Breast epithelium (tissue), 4 donors: ENCODE measurements around the gene HABP2. TPM values are rescaled to one million over a fixed set of nuclear protein-coding genes. Genes with fewer than 3 reads are reported as not detected.

Experiments used
- DNase-seq, 2 donors: peaks; one replicate each; pipeline ENCODE4 v3.0.0-alpha.2; 2019; ENCODE audit warnings: low spot score in 2 of 2
- H3K27ac ChIP-seq, 2 donors: fragments of 200-600 bp; sonication (generic) in 1 of 2; one replicate each; pipeline ENCODE4 v1.5.1; 2016 to 2019; ENCODE audit warnings: mild to moderate bottlenecking in 1 of 2
- H3K27me3 ChIP-seq, 2 donors: fragments of 200-600 bp; sonication (generic) in 1 of 2; one replicate each; pipeline versions ENCODE4 v1.5.1 to v1.6.0; 2017 to 2019; ENCODE audit warnings: control low read depth in 1 of 2, mild to moderate bottlenecking in 1 of 2
- H3K36me3 ChIP-seq: fragments of 200-600 bp; one replicate; pipeline ENCODE4 v1.5.1; 2019
- H3K4me1 ChIP-seq, 2 donors: fragments of 200-600 bp; sonication (generic); one replicate each; pipeline ENCODE4 v1.5.1; 2016 to 2019; ENCODE audit warnings: control low read depth in 1 of 2
- H3K4me3 ChIP-seq, 3 donors: fragments of 200-600 bp; sonication (generic); 1 replicate in 2 of 3; 2 replicates in 1 of 3; pipeline ENCODE4 v1.5.1; 2016 to 2019; ENCODE audit warnings: mild to moderate bottlenecking in 3 of 3, moderate library complexity in 2 of 3
- H3K9me3 ChIP-seq, 2 donors: fragments of 200-600 bp; sonication (generic) in 1 of 2; one replicate each; pipeline ENCODE4 v1.5.1; 2016 to 2019; ENCODE audit warnings: control low read depth in 1 of 2
- POLR2A ChIP-seq: fragments of 450-650 bp; IDR thresholded peaks from one replicate; pipeline ENCODE4 v1.6.1; 2016; ENCODE audit warnings: antibody characterized with exemption, mild to moderate bottlenecking, moderate library complexity
- POLR2AphosphoS5 ChIP-seq, 3 donors: sonication (generic); formaldehyde crosslinking; IDR thresholded peaks; one replicate each; pipeline ENCODE4 v1.6.1; 2017; ENCODE audit warnings: antibody characterized with exemption in 3 of 3
- intact Hi-C: fragments of 100-400 bp; cut with DNase I; formaldehyde crosslinking; loops from one replicate; pipeline ENCODE4 v1.15.1; 2023; ENCODE audit warnings: low total_unique reads
- total RNA-seq, 3 donors: library from RNA; depleted of rRNA; stranded (reverse); fragments of >200 nt; gene quantifications; one replicate each; pipeline ENCODE4 v1.1.0, GENCODE V29; 2016
- TF ChIP-seq, protein P1 (sequence below), 3 donors: fragments of 450-650 bp; IDR thresholded peaks; one replicate each; pipeline ENCODE4 v1.5.1; 2016 to 2017; ENCODE audit warnings: antibody characterized with exemption in 3 of 3, mild to moderate bottlenecking in 3 of 3, moderate library complexity in 3 of 3

Gene HABP2
- total RNA-seq, 3 donors from 2014 or later = 0.29 to 0.66 TPM; not detected in 1

DNA sequence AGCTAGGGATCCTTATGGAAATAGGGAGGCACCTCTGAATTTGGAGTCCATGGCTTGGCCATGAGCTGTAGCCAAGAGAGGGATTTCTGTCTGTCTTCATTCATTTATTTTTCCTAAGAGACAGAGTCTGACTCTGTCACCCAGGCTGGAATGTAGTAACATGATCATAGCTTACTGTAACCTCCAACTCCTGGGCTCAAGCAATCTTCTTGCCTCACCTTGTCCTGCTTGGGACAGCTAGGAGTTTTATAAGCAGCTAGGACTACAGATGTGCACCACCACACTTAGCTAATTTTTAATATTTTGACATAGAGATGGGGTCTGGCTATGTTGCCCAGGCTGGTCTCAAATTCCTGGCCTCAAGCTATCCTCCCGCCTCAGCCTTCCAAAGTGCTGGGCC is 8.5 kb upstream of the HABP2 start:
- Histone ChIP-seq H3K4me3 (no peak overlapping the region), H3K27me3 (no peaks in the 10 kb centered on the region), H3K36me3 (no peaks in the 10 kb centered on the region), H3K4me1 (no peaks in the 10 kb centered on the region), H3K9me3 (no peaks in the 10 kb centered on the region), H3K27ac (no peak overlapping the region)
- intact Hi-C loops = no loop called here
- TF ChIP-seq POLR2A = no peak
- TF ChIP-seq POLR2AphosphoS5 (IDR thresholded peaks at IDR 0.05) = no peak
- TF ChIP-seq, protein P1, sequence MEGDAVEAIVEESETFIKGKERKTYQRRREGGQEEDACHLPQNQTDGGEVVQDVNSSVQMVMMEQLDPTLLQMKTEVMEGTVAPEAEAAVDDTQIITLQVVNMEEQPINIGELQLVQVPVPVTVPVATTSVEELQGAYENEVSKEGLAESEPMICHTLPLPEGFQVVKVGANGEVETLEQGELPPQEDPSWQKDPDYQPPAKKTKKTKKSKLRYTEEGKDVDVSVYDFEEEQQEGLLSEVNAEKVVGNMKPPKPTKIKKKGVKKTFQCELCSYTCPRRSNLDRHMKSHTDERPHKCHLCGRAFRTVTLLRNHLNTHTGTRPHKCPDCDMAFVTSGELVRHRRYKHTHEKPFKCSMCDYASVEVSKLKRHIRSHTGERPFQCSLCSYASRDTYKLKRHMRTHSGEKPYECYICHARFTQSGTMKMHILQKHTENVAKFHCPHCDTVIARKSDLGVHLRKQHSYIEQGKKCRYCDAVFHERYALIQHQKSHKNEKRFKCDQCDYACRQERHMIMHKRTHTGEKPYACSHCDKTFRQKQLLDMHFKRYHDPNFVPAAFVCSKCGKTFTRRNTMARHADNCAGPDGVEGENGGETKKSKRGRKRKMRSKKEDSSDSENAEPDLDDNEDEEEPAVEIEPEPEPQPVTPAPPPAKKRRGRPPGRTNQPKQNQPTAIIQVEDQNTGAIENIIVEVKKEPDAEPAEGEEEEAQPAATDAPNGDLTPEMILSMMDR (IDR thresholded peaks at IDR 0.05) = no peak
- no peak for DNase-seq

DNA sequence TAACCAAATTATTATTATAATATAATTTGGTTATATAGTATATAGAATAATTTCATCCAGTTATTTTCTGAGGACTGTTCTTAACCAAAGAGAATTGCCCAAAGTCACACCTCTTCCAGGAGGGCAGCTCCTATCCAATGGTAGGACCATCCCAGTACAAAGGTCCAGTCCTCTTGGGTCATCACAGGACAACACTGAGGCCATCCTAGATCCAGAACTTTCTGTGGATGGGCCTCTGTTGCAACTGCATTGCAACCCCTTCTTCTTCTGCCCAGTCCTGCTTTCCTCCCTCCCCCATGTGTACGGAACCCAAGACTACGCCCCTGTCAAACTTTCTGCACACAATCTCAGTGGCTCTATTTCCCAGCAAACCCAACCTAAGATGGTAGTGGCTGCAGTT is 5.4 kb upstream of the HABP2 start:
- TF ChIP-seq, protein P1 (IDR thresholded peaks at IDR 0.05) = no peak
- TF ChIP-seq POLR2AphosphoS5 (IDR thresholded peaks at IDR 0.05) (no peak), POLR2A (no peak)
- no peak overlapping the region for H3K4me3 ChIP-seq
- no peak overlapping the region for H3K27ac ChIP-seq

DNA sequence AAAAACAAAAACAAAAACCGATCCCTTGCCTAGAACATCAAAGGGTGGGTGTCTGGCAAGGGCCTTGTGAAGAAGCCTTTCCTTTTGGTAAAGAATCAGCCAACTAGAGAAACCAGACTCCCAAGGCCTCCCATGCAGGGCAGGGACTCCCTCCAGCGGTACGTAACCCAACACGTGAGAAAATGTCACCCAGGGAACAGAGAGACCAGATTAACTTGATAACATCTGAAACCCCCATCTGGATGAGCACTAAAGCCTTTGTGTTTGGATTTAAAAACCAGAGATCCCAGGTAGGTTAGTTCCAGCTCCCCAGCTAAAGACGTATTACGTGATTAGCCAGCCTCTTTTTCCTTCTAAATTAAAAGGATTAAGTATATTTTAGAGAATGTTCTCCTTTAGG is 3.0 kb upstream of the HABP2 start:
- Histone ChIP-seq H3K4me3 (no peak overlapping the region), H3K27me3 (no peaks in the 10 kb centered on the region), H3K27ac (no peak overlapping the region), H3K9me3 (no peaks in the 10 kb centered on the region), H3K36me3 (no peaks in the 10 kb centered on the region), H3K4me1 (peaks cover 0 to 6% of the 10 kb centered on the region in 2 donors)
- intact Hi-C loops = no loop called here
- no peak for DNase-seq
- TF ChIP-seq, protein P1 (IDR thresholded peaks at IDR 0.05) = no peak
- TF ChIP-seq POLR2AphosphoS5 (IDR thresholded peaks at IDR 0.05) (no peak), POLR2A (no peak)

More for the DNA sequence above, 5.4 kb upstream of the HABP2 start:
- H3K36me3 ChIP-seq = no peaks in the 10 kb centered on the region
- no peaks in the 10 kb centered on the region for H3K4me1 ChIP-seq
- DNase-seq = no peak
- no peaks in the 10 kb centered on the region for H3K9me3 ChIP-seq
- no peaks in the 10 kb centered on the region for H3K27me3 ChIP-seq
- intact Hi-C loops = no loop called here

DNA sequence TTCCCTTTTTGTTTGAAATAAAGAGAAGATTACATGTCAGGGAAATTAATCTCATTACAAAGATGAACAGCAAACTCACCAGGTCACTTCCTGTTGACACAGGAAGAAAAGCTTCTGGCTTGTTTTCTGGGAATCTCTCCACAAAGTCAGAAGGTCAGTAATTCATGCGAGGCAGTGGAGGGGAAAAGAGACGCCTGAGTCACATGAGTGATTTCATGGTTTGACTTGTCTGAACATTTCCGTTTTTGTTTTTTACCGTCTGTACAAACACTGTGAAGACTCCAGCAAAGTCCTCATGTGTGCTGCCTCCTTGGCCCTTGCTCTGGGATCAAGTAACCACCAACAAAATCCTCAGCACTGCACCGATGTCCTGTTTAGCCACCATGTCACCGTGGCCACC is 2.5 kb upstream of the HABP2 start:
- TF ChIP-seq, protein P1 (IDR thresholded peaks at IDR 0.05) = no peak
- TF ChIP-seq POLR2A (no peak), POLR2AphosphoS5 (IDR thresholded peaks at IDR 0.05) (no peak)
- no peaks in the 10 kb centered on the region for H3K27me3 ChIP-seq
- H3K9me3 ChIP-seq = no peaks in the 10 kb centered on the region
- no peaks in the 10 kb centered on the region for H3K36me3 ChIP-seq
- no peak overlapping the region for H3K4me3 ChIP-seq
- H3K27ac ChIP-seq = peak overlapping the region in 1 of 2 donors; percentile 5
- H3K4me1 ChIP-seq = peaks cover 0 to 6% of the 10 kb centered on the region in 2 donors
- intact Hi-C loops = no loop called here
- DNase-seq = no peak

DNA sequence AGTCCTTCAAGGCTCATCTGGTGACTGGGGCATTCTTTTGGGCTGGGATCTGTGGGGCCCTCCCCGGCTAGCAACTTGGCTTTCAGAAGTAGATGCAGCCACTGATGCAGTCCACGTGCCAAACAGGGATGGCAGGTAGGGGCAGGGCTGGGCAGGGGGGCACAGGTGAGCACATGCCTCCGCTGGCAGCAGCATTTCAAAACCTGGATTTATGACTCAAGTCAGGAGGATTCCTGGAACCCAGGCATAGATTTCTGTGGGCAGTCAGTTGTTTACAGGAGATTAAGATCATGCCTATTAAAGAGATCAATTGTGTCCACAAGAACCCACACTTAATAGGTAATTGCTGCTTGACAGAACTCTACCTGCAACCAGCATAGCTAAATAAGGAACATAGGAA is 839 bp upstream of the HABP2 start:
- Histone ChIP-seq H3K27ac (peak overlapping the region in 1 of 2 donors; percentile 70), H3K4me1 (peaks cover 0 to 9% of the 10 kb centered on the region in 2 donors), H3K27me3 (no peaks in the 10 kb centered on the region), H3K4me3 (no peak overlapping the region), H3K9me3 (no peaks in the 10 kb centered on the region), H3K36me3 (no peaks in the 10 kb centered on the region)
- intact Hi-C loops = no loop called here
- DNase-seq = peak in 1 of 2 donors; percentile 94
- peak in 2 of 3 donors; percentile 29 to 57 for TF ChIP-seq POLR2AphosphoS5 (IDR thresholded peaks at IDR 0.05)
- TF ChIP-seq, protein P1 (IDR thresholded peaks at IDR 0.05) = no peak
